ENCODE results near the gene GABBR2. TPM values are rescaled to one million over a fixed set of nuclear protein-coding genes. Genes with fewer than 3 reads are reported as not detected.

The GABBR2 gene
- polyA plus RNA-seq, 1 donor (not counting 4 experiments of a cell fraction or from before 2014, with no cell fraction given): 0.01 TPM

DNA sequence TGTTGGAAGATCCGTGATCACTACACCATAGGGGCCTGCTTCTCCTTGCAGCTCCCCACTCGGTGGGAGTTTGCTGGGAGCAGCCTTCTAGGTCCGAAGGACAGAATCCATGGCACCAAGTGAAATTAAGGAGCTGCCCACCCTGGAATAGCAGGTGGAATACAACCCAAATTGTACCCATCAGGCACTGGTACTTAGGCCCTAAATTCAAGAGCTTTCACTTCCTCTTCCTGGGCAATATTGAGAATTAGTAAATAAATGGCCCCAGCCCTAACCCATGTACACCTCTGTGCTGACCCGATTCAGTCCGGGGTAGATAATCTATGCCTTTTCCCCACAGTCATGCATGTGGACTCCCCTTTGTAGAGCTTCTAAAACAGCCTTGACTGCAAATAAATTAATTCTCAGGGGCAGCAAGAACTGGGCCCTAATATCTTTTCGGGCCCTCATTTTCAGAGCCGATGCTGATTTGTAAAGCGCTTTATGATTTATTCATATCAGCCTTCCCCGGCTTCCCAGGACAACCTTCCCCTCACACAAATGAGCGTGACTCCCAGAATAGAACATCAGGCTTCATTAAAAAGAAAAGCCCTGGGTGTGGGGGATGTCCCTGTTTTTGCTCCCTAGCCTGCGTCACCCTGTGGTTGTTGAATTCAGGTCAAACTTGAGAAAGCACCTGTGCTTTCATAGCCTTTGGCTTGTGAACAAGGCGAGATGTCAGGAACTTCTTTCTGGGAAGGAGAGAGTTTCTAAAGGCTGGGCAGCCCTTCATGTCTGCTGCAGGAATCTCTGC, 327.2 kb downstream of the GABBR2 start:
- DNase-seq (ENCODE audit: low read depth, low spot score) (no peak), FAIRE-seq (no peak)
- H3K4me1 ChIP-seq (ENCODE audit: control insufficient read depth, extremely low read depth, insufficient read depth, low read length): no peaks in the 10 kb centered on the region
- H3K27ac ChIP-seq (ENCODE audit: control insufficient read depth, insufficient read depth, low read length): no peak overlapping the region
- H3K36me3 ChIP-seq (ENCODE audit: control insufficient read depth in 2 of 2, extremely low read depth in 1 of 2, insufficient read depth in 2 of 2, low read length in 2 of 2): no peaks in the 10 kb centered on the region
- no peaks in the 10 kb centered on the region for H3K27me3 ChIP-seq (ENCODE audit: control insufficient read depth, extremely low read depth, insufficient read depth, low read length)
- TF ChIP-seq, protein P1, sequence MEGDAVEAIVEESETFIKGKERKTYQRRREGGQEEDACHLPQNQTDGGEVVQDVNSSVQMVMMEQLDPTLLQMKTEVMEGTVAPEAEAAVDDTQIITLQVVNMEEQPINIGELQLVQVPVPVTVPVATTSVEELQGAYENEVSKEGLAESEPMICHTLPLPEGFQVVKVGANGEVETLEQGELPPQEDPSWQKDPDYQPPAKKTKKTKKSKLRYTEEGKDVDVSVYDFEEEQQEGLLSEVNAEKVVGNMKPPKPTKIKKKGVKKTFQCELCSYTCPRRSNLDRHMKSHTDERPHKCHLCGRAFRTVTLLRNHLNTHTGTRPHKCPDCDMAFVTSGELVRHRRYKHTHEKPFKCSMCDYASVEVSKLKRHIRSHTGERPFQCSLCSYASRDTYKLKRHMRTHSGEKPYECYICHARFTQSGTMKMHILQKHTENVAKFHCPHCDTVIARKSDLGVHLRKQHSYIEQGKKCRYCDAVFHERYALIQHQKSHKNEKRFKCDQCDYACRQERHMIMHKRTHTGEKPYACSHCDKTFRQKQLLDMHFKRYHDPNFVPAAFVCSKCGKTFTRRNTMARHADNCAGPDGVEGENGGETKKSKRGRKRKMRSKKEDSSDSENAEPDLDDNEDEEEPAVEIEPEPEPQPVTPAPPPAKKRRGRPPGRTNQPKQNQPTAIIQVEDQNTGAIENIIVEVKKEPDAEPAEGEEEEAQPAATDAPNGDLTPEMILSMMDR (optimal IDR thresholded peaks at IDR 0.05 in 1 of 3, IDR thresholded peaks at IDR 0.05 in 1 of 3, conservative IDR thresholded peaks at IDR 0.05 in 1 of 3; ENCODE audit: extremely low read depth in 1 of 3, insufficient read depth in 2 of 3, low read length in 3 of 3): no peak
- no peak for TF ChIP-seq EZH2 (IDR thresholded peaks at IDR 0.05; ENCODE audit: low read length)
- no peaks in the 10 kb centered on the region for H3K9me3 ChIP-seq (ENCODE audit: control insufficient read depth, low read depth, low read length)
- no peaks in the 10 kb centered on the region for H3K79me2 ChIP-seq (ENCODE audit: control insufficient read depth, insufficient read depth, low read length)
- no peaks in the 10 kb centered on the region for H4K20me1 ChIP-seq (ENCODE audit: control insufficient read depth, extremely low read depth, insufficient read depth, low read length)
- no peak overlapping the region for H2AFZ ChIP-seq (ENCODE audit: control insufficient read depth, low read length)
- no peaks in the 10 kb centered on the region for H3K9me1 ChIP-seq (ENCODE audit: control insufficient read depth, extremely low read depth, insufficient read depth, low read length)
- dilution Hi-C loops (cut with MboI; ENCODE audit: extremely low pct_ligation_motif_present, low sequenced_read_pairs): no loop called here
- H3K9ac ChIP-seq (ENCODE audit: control insufficient read depth, extremely low read depth, insufficient read depth, low read length): no peak overlapping the region
- H3K4me3 ChIP-seq (ENCODE audit: control insufficient read depth in 2 of 3, extremely low read depth in 1 of 3, insufficient read depth in 2 of 3, low read depth in 1 of 3, low read length in 3 of 3): no peak overlapping the region
- H3K4me2 ChIP-seq (ENCODE audit: control insufficient read depth, extremely low read depth, insufficient read depth, low read depth, low read length): no peak overlapping the region

DNA sequence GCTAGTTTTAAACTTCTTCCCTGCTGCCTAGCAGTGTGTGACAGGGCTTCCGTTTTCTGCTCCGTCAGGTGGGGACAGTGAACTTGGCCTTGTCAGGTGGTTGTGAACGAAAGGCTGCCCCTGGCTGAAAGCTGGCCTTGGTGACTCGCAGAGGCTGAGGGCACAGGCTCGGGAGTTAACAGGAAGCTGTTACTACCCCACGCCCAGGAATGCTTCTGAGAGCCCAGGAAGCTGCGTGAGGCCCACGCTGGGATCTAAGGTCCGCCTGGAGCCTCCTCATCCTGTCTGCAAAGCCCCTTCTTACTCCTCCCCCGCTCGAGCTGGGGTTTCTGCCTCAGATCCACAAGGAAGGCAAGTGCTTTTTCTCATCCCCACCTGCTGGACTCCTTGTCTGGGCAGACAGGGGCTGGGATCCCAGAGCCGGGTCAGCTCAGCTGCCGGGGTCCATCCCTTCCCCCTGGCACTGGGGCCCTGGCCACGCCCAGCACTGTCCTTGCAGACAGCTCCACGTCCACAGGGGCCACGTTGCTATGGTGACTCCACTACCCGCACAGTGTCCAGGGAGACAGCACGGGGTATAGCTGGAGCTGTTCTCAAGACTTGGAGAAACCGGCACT, 328.6 kb downstream of the GABBR2 start:
- no peak overlapping the region for H3K9ac ChIP-seq (ENCODE audit: control insufficient read depth, extremely low read depth, insufficient read depth, low read length)
- no peaks in the 10 kb centered on the region for H4K20me1 ChIP-seq (ENCODE audit: control insufficient read depth, extremely low read depth, insufficient read depth, low read length)
- dilution Hi-C loops (cut with MboI; ENCODE audit: extremely low pct_ligation_motif_present, low sequenced_read_pairs): no loop called here
- H3K4me2 ChIP-seq (ENCODE audit: control insufficient read depth, extremely low read depth, insufficient read depth, low read depth, low read length): no peak overlapping the region
- no peaks in the 10 kb centered on the region for H3K9me3 ChIP-seq (ENCODE audit: control insufficient read depth, low read depth, low read length)
- H3K79me2 ChIP-seq (ENCODE audit: control insufficient read depth, insufficient read depth, low read length): no peaks in the 10 kb centered on the region
- no peak overlapping the region for H2AFZ ChIP-seq (ENCODE audit: control insufficient read depth, low read length)
- no peaks in the 10 kb centered on the region for H3K36me3 ChIP-seq (ENCODE audit: control insufficient read depth in 2 of 2, extremely low read depth in 1 of 2, insufficient read depth in 2 of 2, low read length in 2 of 2)
- H3K4me1 ChIP-seq (ENCODE audit: control insufficient read depth, extremely low read depth, insufficient read depth, low read length): peaks cover under 1% of the 10 kb centered on the region
- H3K4me3 ChIP-seq (ENCODE audit: control insufficient read depth in 2 of 3, extremely low read depth in 1 of 3, insufficient read depth in 2 of 3, low read depth in 1 of 3, low read length in 3 of 3): no peak overlapping the region
- no peaks in the 10 kb centered on the region for H3K9me1 ChIP-seq (ENCODE audit: control insufficient read depth, extremely low read depth, insufficient read depth, low read length)
- no peak overlapping the region for H3K27ac ChIP-seq (ENCODE audit: control insufficient read depth, insufficient read depth, low read length)
- TF ChIP-seq, protein P1 (optimal IDR thresholded peaks at IDR 0.05 in 1 of 3, IDR thresholded peaks at IDR 0.05 in 1 of 3, conservative IDR thresholded peaks at IDR 0.05 in 1 of 3; ENCODE audit: extremely low read depth in 1 of 3, insufficient read depth in 2 of 3, low read length in 3 of 3): no peak
- no peak for TF ChIP-seq EZH2 (IDR thresholded peaks at IDR 0.05; ENCODE audit: low read length)
- DNase-seq (ENCODE audit: low read depth, low spot score) (no peak), FAIRE-seq (no peak)
- H3K27me3 ChIP-seq (ENCODE audit: control insufficient read depth, extremely low read depth, insufficient read depth, low read length): no peaks in the 10 kb centered on the region
